Karpas-422 (cell line): ENCODE measurements around the gene RP9. TPM values are rescaled to one million over a fixed set of nuclear protein-coding genes. Genes with fewer than 3 reads are reported as not detected.
A peak's percentile ranks its signal among the peaks of the same experiment; 100 is the strongest.

Experiments used
- DNase-seq: peaks from one replicate; pipeline ENCODE4 v3.0.0-alpha.2; 2015
- H2AFZ ChIP-seq: fragments of 200-600 bp; sonication (generic); 2 replicates; pipeline ENCODE4 v1.6.1; 2014; ENCODE audit warnings: antibody characterized with exemption, low read length, mixed read lengths
- H3K27ac ChIP-seq: fragments of 200-600 bp; sonication (generic); 2 replicates; pipeline ENCODE4 v1.5.1; 2014; ENCODE audit warnings: mild to moderate bottlenecking, low read length, moderate library complexity
- H3K27me3 ChIP-seq: fragments of 200-600 bp; sonication (generic); 2 replicates; pipeline ENCODE4 v1.6.1; 2014; ENCODE audit warnings: low read length, mixed read lengths
- H3K36me3 ChIP-seq: fragments of 200-600 bp; sonication (generic); 2 replicates; pipeline ENCODE4 v1.6.1; 2014; ENCODE audit warnings: low read length, mixed read lengths; ENCODE audit not compliant: insufficient read depth
- H3K4me1 ChIP-seq: fragments of 200-600 bp; sonication (generic); 2 replicates; pipeline ENCODE4 v1.6.1; 2014; ENCODE audit warnings: mild to moderate bottlenecking, low read length, mixed read lengths
- H3K4me2 ChIP-seq: fragments of 200-600 bp; sonication (generic); 2 replicates; pipeline ENCODE4 v1.6.1; 2014; ENCODE audit warnings: low read length, low read depth, mild to moderate bottlenecking; ENCODE audit not compliant: poor library complexity, severe bottlenecking
- H3K4me3 ChIP-seq: fragments of 200-600 bp; sonication (generic); 2 replicates; pipeline ENCODE4 v1.5.1; 2014; ENCODE audit warnings: mild to moderate bottlenecking, antibody characterized with exemption, low read length, mixed read lengths
- H3K79me2 ChIP-seq: fragments of 200-600 bp; sonication (generic); 2 replicates; pipeline ENCODE4 v1.6.1; 2014; ENCODE audit warnings: mild to moderate bottlenecking, low read length, mixed read lengths
- H3K9ac ChIP-seq: fragments of 200-600 bp; sonication (generic); 2 replicates; pipeline ENCODE4 v1.6.0; 2014; ENCODE audit warnings: low read length
- H3K9me2 ChIP-seq: fragments of 200-600 bp; sonication (generic), shearing (Covaris generic); replicated peaks from 2 replicates; pipeline ENCODE4 v1.6.0; 2014; ENCODE audit warnings: mild to moderate bottlenecking, low read length, moderate library complexity; ENCODE audit not compliant: insufficient read depth
- H3K9me3 ChIP-seq: fragments of 300-700, 200-600 bp; sonication (generic); 2 replicates; pipeline ENCODE4 v1.6.1; 2014; ENCODE audit warnings: low read length, mixed read lengths
- H4K20me1 ChIP-seq: fragments of 200-600 bp; sonication (generic); 2 replicates; pipeline ENCODE4 v1.6.1; 2014; ENCODE audit warnings: mild to moderate bottlenecking, antibody characterized with exemption, low read length, low read depth; ENCODE audit not compliant: insufficient read depth
- total RNA-seq: library from RNA; depleted of rRNA; stranded (reverse); fragments of >200 nt; shearing (Covaris generic); gene quantifications from 2 replicates; pipeline ENCODE4 v1.2.3, GENCODE V29; 2014; ENCODE audit warnings: low replicate concordance

The RP9 gene
- total RNA-seq, 1 experiment from 2014 or later = 10.3 TPM

- no peak overlapping the region for H3K4me2 ChIP-seq
- DNase-seq = no peak
- H3K9me3 ChIP-seq = 0 out of 2 replicates have a peak, but pooled peaks cover 6% of the 10 kb centered on the region
- H3K36me3 ChIP-seq = no peaks in the 10 kb centered on the region
- H3K79me2 ChIP-seq = no peaks in the 10 kb centered on the region
- no peak overlapping the region for H3K27ac ChIP-seq
- H3K9me2 ChIP-seq = no peaks in the 10 kb centered on the region
- H3K27me3 ChIP-seq = peaks cover 4% of the 10 kb centered on the region; the same call in 1 of the 2 replicates
- H3K4me3 ChIP-seq = no peak overlapping the region
- no peak overlapping the region for H3K9ac ChIP-seq
- no peaks in the 10 kb centered on the region for H4K20me1 ChIP-seq
- H2AFZ ChIP-seq = no peak overlapping the region
- peaks cover 9% of the 10 kb centered on the region for H3K4me1 ChIP-seq
Measured at GRCh38 chr7:33067921-33068320, 41.3 kb downstream of the RP9 start.

- Histone ChIP-seq H3K4me3 (no peak overlapping the region), H3K27ac (no peak overlapping the region), H4K20me1 (no peaks in the 10 kb centered on the region), H3K36me3 (no peaks in the 10 kb centered on the region), H2AFZ (no peak overlapping the region), H3K4me1 (peaks cover 9% of the 10 kb centered on the region), H3K4me2 (no peak overlapping the region), H3K79me2 (peaks cover 8% of the 10 kb centered on the region), H3K27me3 (peaks cover 4% of the 10 kb centered on the region; the same call in 1 of the 2 replicates), H3K9ac (no peak overlapping the region), H3K9me2 (no peaks in the 10 kb centered on the region), H3K9me3 (0 out of 2 replicates have a peak, but pooled peaks cover 6% of the 10 kb centered on the region)
- DNase-seq = no peak
Measured at GRCh38 chr7:33066771-33067170, 42.4 kb downstream of the RP9 start.

GRCh38 chr7:33065981-33066380, 43.2 kb downstream of the RP9 start:
- H3K36me3 ChIP-seq = no peaks in the 10 kb centered on the region
- no peak overlapping the region for H3K4me3 ChIP-seq
- peaks cover 15% of the 10 kb centered on the region for H3K79me2 ChIP-seq
- 0 out of 2 replicates have a peak, but pooled peaks cover 6% of the 10 kb centered on the region for H3K9me3 ChIP-seq
- H3K9ac ChIP-seq = no peak overlapping the region
- no peaks in the 10 kb centered on the region for H3K9me2 ChIP-seq
- no peak overlapping the region for H3K4me2 ChIP-seq
- H3K27ac ChIP-seq = no peak overlapping the region
- no peak for DNase-seq
- peaks cover 8% of the 10 kb centered on the region for H4K20me1 ChIP-seq
- H3K27me3 ChIP-seq = peaks cover 4% of the 10 kb centered on the region; the same call in 1 of the 2 replicates
- no peak overlapping the region for H2AFZ ChIP-seq
- H3K4me1 ChIP-seq = peaks cover 16% of the 10 kb centered on the region

- H3K79me2 ChIP-seq = peaks cover 44% of the 10 kb centered on the region
- DNase-seq = peak; percentile 97
- H3K27ac ChIP-seq = peak overlapping the region; percentile 75
- peak overlapping the region; percentile 86 for H3K4me3 ChIP-seq
- peak overlapping the region; percentile 91 for H3K9ac ChIP-seq
- peaks cover 12% of the 10 kb centered on the region for H4K20me1 ChIP-seq
- no peaks in the 10 kb centered on the region for H3K9me3 ChIP-seq
- peak overlapping the region; percentile 92 for H3K4me2 ChIP-seq
- peaks cover 36% of the 10 kb centered on the region for H3K4me1 ChIP-seq
- H3K9me2 ChIP-seq = no peaks in the 10 kb centered on the region
- peak overlapping the region; percentile 87 for H2AFZ ChIP-seq
- H3K36me3 ChIP-seq = peaks cover 9% of the 10 kb centered on the region; the same call in 1 of the 2 replicates
- H3K27me3 ChIP-seq = no peaks in the 10 kb centered on the region; the same call in 1 of the 2 replicates
Measured at GRCh38 chr7:33062782-33063443, 46.3 kb downstream of the RP9 start.

GRCh38 chr7:33062023-33062781, 47.0 kb downstream of the RP9 start, which contains the start of gene NT5C3A:
TSS of gene NT5C3A (minus strand) at chr7:33062776. CDS start at chr7:33062705, 71 bp downstream.
- peak; percentile 69 for DNase-seq

GRCh38 chr7:33061282-33061937, 47.8 kb downstream of the RP9 start:
- Histone ChIP-seq H3K4me3 (peak overlapping the region; percentile 86), H3K4me1 (peaks cover 36% of the 10 kb centered on the region), H3K4me2 (peak overlapping the region; percentile 92), H2AFZ (no peak overlapping the region), H3K27me3 (no peaks in the 10 kb centered on the region; the same call in 1 of the 2 replicates), H3K9ac (peak overlapping the region; percentile 91), H3K9me3 (no peaks in the 10 kb centered on the region), H4K20me1 (peaks cover 12% of the 10 kb centered on the region), H3K79me2 (peaks cover 60% of the 10 kb centered on the region), H3K9me2 (no peaks in the 10 kb centered on the region), H3K27ac (no peak overlapping the region), H3K36me3 (peaks cover 9% of the 10 kb centered on the region; the same call in 1 of the 2 replicates)
- no peak for DNase-seq

More at GRCh38 chr7:33062023-33062781, 47.0 kb downstream of the RP9 start, which contains the start of gene NT5C3A:
- Histone ChIP-seq H3K27ac (peak within 1 kb of the TSS; percentile 75), H2AFZ (peak within 1 kb of the TSS; percentile 87), H3K9me2 (no peaks in the 10 kb centered on the region), H3K9ac (peak within 1 kb of the TSS; percentile 91), H3K4me3 (peak within 1 kb of the TSS; percentile 86), H3K4me2 (peak within 1 kb of the TSS; percentile 92), H3K36me3 (peaks cover 9% of the 10 kb centered on the region; the same call in 1 of the 2 replicates), H3K9me3 (no peaks in the 10 kb centered on the region), H3K27me3 (no peaks in the 10 kb centered on the region; the same call in 1 of the 2 replicates), H4K20me1 (peaks cover 12% of the 10 kb centered on the region), H3K4me1 (peaks cover 36% of the 10 kb centered on the region), H3K79me2 (peaks cover 52% of the 10 kb centered on the region)

- H3K36me3 ChIP-seq = peaks cover 9% of the 10 kb centered on the region; the same call in 1 of the 2 replicates
- H3K79me2 ChIP-seq = peaks cover 76% of the 10 kb centered on the region
- DNase-seq = no peak
- H3K27me3 ChIP-seq = no peaks in the 10 kb centered on the region
- no peak overlapping the region for H3K27ac ChIP-seq
- H3K9me3 ChIP-seq = no peaks in the 10 kb centered on the region
- H3K9ac ChIP-seq = no peak overlapping the region
- no peak overlapping the region for H3K4me3 ChIP-seq
- H3K4me2 ChIP-seq = peak overlapping the region; percentile 13
- H3K4me1 ChIP-seq = peaks cover 38% of the 10 kb centered on the region
- no peaks in the 10 kb centered on the region for H3K9me2 ChIP-seq
- H4K20me1 ChIP-seq = peaks cover 16% of the 10 kb centered on the region
- H2AFZ ChIP-seq = no peak overlapping the region
Measured at GRCh38 chr7:33059635-33060034, 49.6 kb downstream of the RP9 start.
